IMR-90 (cell line): ENCODE measurements around the gene CLASP1. TPM values are rescaled to one million over a fixed set of nuclear protein-coding genes. Genes with fewer than 3 reads are reported as not detected.

Experiments used
- ATAC-seq: fragments of 200-7000 bp; cut with Tn5 transposase; 2 replicates; pipeline ENCODE4 v1.9.1; 2020; ENCODE audit warnings: low read depth, mild to moderate bottlenecking, moderate library complexity
- BruUV-seq: library from RNA; stranded (reverse); fragments of 400-500 nt; replicated peaks from 2 replicates; lab custom pipeline; 2021; lab: Mats Ljungman, UMichigan
- CTCF ChIA-PET: fragments of 300-600 bp; formaldehyde crosslinking; extraction: SDS; loops from one replicate; lab custom pipeline; 2021; ENCODE audit warnings: antibody characterized with exemption; lab: Yijun Ruan, JAX
- POLR2A ChIA-PET: fragments of 300-600 bp; sonication (Branson Sonifier 250); formaldehyde crosslinking; loops from one replicate; lab custom pipeline; 2022; ENCODE audit warnings: antibody characterized with exemption; ENCODE audit not compliant: unreplicated experiment; lab: Charles Lee
- DNase-seq: peaks from one replicate; pipeline ENCODE4 v3.0.0; 2013
- H2AFZ ChIP-seq: replicated peaks from 2 replicates; pipeline ENCODE3; 2013; ENCODE audit warnings: low read length, mild to moderate bottlenecking; ENCODE audit not compliant: poor library complexity
- H2AK5ac ChIP-seq: 2 replicates; pipeline ENCODE4 v1.6.1; 2013; ENCODE audit warnings: low read depth, low read length, inconsistent platforms
- H2AK9ac ChIP-seq: replicated peaks from 2 replicates; pipeline ENCODE3; 2013; ENCODE audit warnings: mild to moderate bottlenecking, low read depth, low read length, moderate library complexity; ENCODE audit not compliant: poor library complexity
- H2BK120ac ChIP-seq: 2 replicates; pipeline ENCODE4 v1.6.1; 2013; ENCODE audit warnings: low read depth, low read length, inconsistent platforms
- H2BK15ac ChIP-seq: 3 replicates; pipeline ENCODE4 v1.6.1; 2013; ENCODE audit warnings: low read depth, low read length, inconsistent platforms
- H2BK20ac ChIP-seq: 2 replicates; pipeline ENCODE4 v1.6.1; 2013; ENCODE audit warnings: low read depth, mild to moderate bottlenecking, inconsistent platforms, low read length, moderate library complexity
- H2BK5ac ChIP-seq: 2 replicates; pipeline ENCODE4 v1.6.1; 2013; ENCODE audit warnings: mild to moderate bottlenecking, low read depth, low read length, inconsistent platforms; ENCODE audit not compliant: poor library complexity, severe bottlenecking
- H3K14ac ChIP-seq: replicated peaks from 2 replicates; pipeline ENCODE4 v1.6.1; 2013; ENCODE audit warnings: low read depth, low read length, inconsistent platforms
- H3K18ac ChIP-seq: 2 replicates; pipeline ENCODE4 v1.6.1; 2013; ENCODE audit warnings: low read depth, low read length, control low read depth
- H3K23ac ChIP-seq: 2 replicates; pipeline ENCODE4 v1.6.1; 2013; ENCODE audit warnings: low read depth, low read length, inconsistent platforms
- H3K27ac ChIP-seq: 2 replicates; pipeline ENCODE4 v1.5.1; 2013; ENCODE audit warnings: mild to moderate bottlenecking, control low read depth, low read length; ENCODE audit not compliant: insufficient read depth
- H3K27me3 ChIP-seq: 2 replicates; pipeline ENCODE4 v1.6.1; 2013; ENCODE audit warnings: low read length; ENCODE audit not compliant: control insufficient read depth, insufficient read depth
- H3K36me3 ChIP-seq: 2 replicates; pipeline ENCODE4 v1.6.1; 2013; ENCODE audit warnings: low read length, mixed read lengths; ENCODE audit not compliant: control insufficient read depth, insufficient read depth
- H3K4ac ChIP-seq: 2 replicates; pipeline ENCODE4 v1.6.1; 2013; ENCODE audit warnings: low read depth, low read length, inconsistent platforms
- H3K4me1 ChIP-seq: 2 replicates; pipeline ENCODE4 v1.6.1; 2013; ENCODE audit warnings: low read length, mixed read lengths; ENCODE audit not compliant: control insufficient read depth, insufficient read depth
- H3K4me2 ChIP-seq: 2 replicates; pipeline ENCODE4 v1.6.1; 2013; ENCODE audit warnings: low read depth, mild to moderate bottlenecking, control low read depth, low read length, moderate library complexity
- H3K4me3 ChIP-seq: 2 replicates; pipeline ENCODE4 v1.5.1; 2013; ENCODE audit warnings: low read depth, mild to moderate bottlenecking, control low read depth, low read length, moderate library complexity; ENCODE audit not compliant: insufficient read depth
- H3K56ac ChIP-seq: 2 replicates; pipeline ENCODE4 v1.6.1; 2013; ENCODE audit warnings: low read length, inconsistent platforms; ENCODE audit not compliant: insufficient read depth; ENCODE audit errors: extremely low read depth
- H3K79me1 ChIP-seq, 2 experiments: 2 replicates each; pipeline ENCODE4 v1.6.1; 2013; ENCODE audit warnings: low read length in 2 of 2, inconsistent platforms in 1 of 2, low read depth in 1 of 2
- H3K9ac ChIP-seq: 2 replicates; pipeline ENCODE4 v1.6.1; 2013; ENCODE audit warnings: low read depth, low read length, control low read depth
- H3K9me1 ChIP-seq: 2 replicates; pipeline ENCODE4 v1.6.1; 2013; ENCODE audit warnings: low read length, inconsistent platforms; ENCODE audit not compliant: insufficient read depth
- H3K9me3 ChIP-seq: 2 replicates; pipeline ENCODE4 v1.6.1; 2013; ENCODE audit warnings: low read length; ENCODE audit not compliant: control insufficient read depth, insufficient read depth
- H4K20me1 ChIP-seq: 2 replicates; pipeline ENCODE4 v1.6.1; 2013; ENCODE audit warnings: low read length, inconsistent platforms; ENCODE audit not compliant: insufficient read depth
- H4K5ac ChIP-seq: 2 replicates; pipeline ENCODE4 v1.6.1; 2013; ENCODE audit warnings: mild to moderate bottlenecking, low read depth, low read length, control low read depth
- H4K8ac ChIP-seq, 2 experiments: 2 replicates each; pipeline ENCODE4 v1.6.1; 2013; ENCODE audit warnings: low read depth in 2 of 2, low read length in 2 of 2, control low read depth in 1 of 2, inconsistent platforms in 1 of 2
- H4K91ac ChIP-seq: 2 replicates; pipeline ENCODE4 v1.6.1; 2013; ENCODE audit warnings: low read depth, low read length, inconsistent platforms; ENCODE audit not compliant: insufficient read depth
- BHLHE40 ChIP-seq: fragments of 150-350 bp; IDR thresholded peaks from 2 replicates; pipeline ENCODE4 v1.6.1; 2016; ENCODE audit warnings: mild to moderate bottlenecking, low read depth, low read length
- CEBPB ChIP-seq: IDR thresholded peaks from 2 replicates; pipeline ENCODE4 v1.6.1; 2012; ENCODE audit warnings: low read depth, low read length, improper control_type of control experiment
- CHD1 ChIP-seq: IDR thresholded peaks from 2 replicates; pipeline ENCODE4 v1.6.1; 2012; ENCODE audit warnings: low read depth, low read length, improper control_type of control experiment
- FOS ChIP-seq: fragments of 150-350 bp; IDR thresholded peaks from 2 replicates; pipeline ENCODE4 v1.6.1; 2016; ENCODE audit warnings: low read depth, low read length
- MAZ ChIP-seq: IDR thresholded peaks from 2 replicates; pipeline ENCODE4 v1.6.1; 2012; ENCODE audit warnings: low read depth, mild to moderate bottlenecking, low read length, improper control_type of control experiment, moderate library complexity, borderline replicate concordance
- MXI1 ChIP-seq: IDR thresholded peaks from 2 replicates; pipeline ENCODE4 v1.6.1; 2012; ENCODE audit warnings: low read depth, mild to moderate bottlenecking, low read length, moderate library complexity, borderline replicate concordance
- NFE2L2 ChIP-seq: fragments of 150-350 bp; IDR thresholded peaks from 2 replicates; pipeline ENCODE4 v1.6.1; 2016; ENCODE audit warnings: low read depth, mild to moderate bottlenecking, low read length
- POLR2A ChIP-seq: IDR thresholded peaks from 2 replicates; pipeline ENCODE4 v1.6.1; 2012; ENCODE audit warnings: mild to moderate bottlenecking, low read depth, low read length
- RAD21 ChIP-seq: IDR thresholded peaks from 2 replicates; pipeline ENCODE4 v1.6.1; 2012; ENCODE audit warnings: low read length, improper control_type of control experiment
- RCOR1 ChIP-seq: IDR thresholded peaks from 2 replicates; pipeline ENCODE4 v1.6.1; 2012; ENCODE audit warnings: mild to moderate bottlenecking, low read length, improper control_type of control experiment; ENCODE audit not compliant: insufficient replicate concordance
- RFX5 ChIP-seq: IDR thresholded peaks from 2 replicates; pipeline ENCODE4 v1.8.0; 2012; ENCODE audit warnings: low read depth, mild to moderate bottlenecking, low read length, moderate library complexity
- SMC3 ChIP-seq: fragments of 150-350 bp; IDR thresholded peaks from 2 replicates; pipeline ENCODE4 v1.6.1; 2016; ENCODE audit warnings: low read depth, mild to moderate bottlenecking, antibody characterized with exemption, low read length, moderate library complexity
- WGBS, 2 experiments: methylation state at CpG; one replicate each; pipeline versions ENCODE4 v1.1.5 to v1.1.7; 2013; ENCODE audit warnings: missing lambda C conversion rate in 2 of 2; ENCODE audit not compliant: insufficient read length in 1 of 2; ENCODE audit errors: extremely low coverage in 2 of 2; 5-methylcytosine and 5-hydroxymethylcytosine counted together
- dilution Hi-C: fragments of 300-500 bp; cut with HindIII; formaldehyde crosslinking; loops from one replicate; pipeline ENCODE4 v1.14.3; 2018; ENCODE audit warnings: low sequenced_read_pairs; ENCODE audit not compliant: unreplicated experiment
- in situ Hi-C: fragments of 300-500 bp; cut with MboI; formaldehyde crosslinking; loops from 3 replicates; pipeline ENCODE4 v1.14.3; 2019; ENCODE audit warnings: low sequenced_read_pairs, inconsistent platforms, mixed read lengths
- intact Hi-C: fragments of 100-400 bp; cut with micrococcal nuclease; formaldehyde crosslinking; loops from 2 replicates; pipeline ENCODE4 v1.10.0; 2022
- polyA plus RNA-seq, 3 experiments: library from polyadenylated mRNA; depleted of rRNA; stranded (reverse); fragments of >200 nt; gene quantifications; 2 replicates each; pipeline ENCODE4 v1.2.3, GENCODE V29; 2012; ENCODE audit warnings: low replicate concordance in 1 of 3
- total RNA-seq: library from RNA; depleted of rRNA; stranded (reverse); fragments of >200 nt; gene quantifications from 2 replicates; pipeline ENCODE4 v1.2.3, GENCODE V29; 2012

Gene CLASP1
- total and polyA plus RNA-seq, 2 of the 4 experiments (the other 2 are of a cell fraction), result 12.3 to 33.7 TPM

DNA sequence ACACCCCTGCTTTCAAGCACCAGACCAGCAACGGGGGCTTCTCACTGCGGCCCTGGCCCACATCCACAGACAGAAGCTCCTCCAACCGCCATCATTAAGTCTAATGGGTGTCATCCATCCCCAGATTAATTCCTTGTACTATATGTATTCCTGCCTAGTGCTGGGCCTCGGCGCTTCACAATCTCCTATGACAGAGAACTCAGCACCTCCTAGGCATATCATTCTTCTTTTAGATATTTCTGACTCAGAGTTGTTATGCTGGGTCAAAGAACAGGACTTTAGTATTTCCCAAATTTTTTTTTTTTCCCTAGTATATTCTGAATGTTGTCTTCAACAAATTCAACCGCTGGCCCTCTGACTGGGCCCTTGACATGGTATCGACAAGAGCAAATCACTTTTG lies 281.1 kb downstream of the CLASP1 start:
- H3K79me1 ChIP-seq, result peaks cover 0 to 45% of the 10 kb centered on the region in 2 experiments; a peak in 2 of 4 replicates
- no peak overlapping the region for H3K4me2 ChIP-seq
- no peak overlapping the region for H2AFZ ChIP-seq
- peak overlapping the region; percentile 2 for H2BK5ac ChIP-seq
- no peaks in the 10 kb centered on the region for H3K9me3 ChIP-seq
- H3K18ac ChIP-seq, result no peak overlapping the region
- H4K8ac ChIP-seq, result 0 out of 4 replicates have a peak overlapping the region, but pooled peaks of 1 of the 2 experiments have one; percentile 6
- peak overlapping the region; percentile 28; the same call in 1 of the 2 replicates for H3K4ac ChIP-seq
- H4K91ac ChIP-seq, result peak overlapping the region; percentile 25; the same call in 1 of the 2 replicates
- no CpG with 5 or more reads among the region's 7 CpGs for WGBS, 2 experiments
- TF ChIP-seq RFX5 (no peak), POLR2A (no peak), SMC3 (no peak), BHLHE40 (no peak), NFE2L2 (no peak), CHD1 (no peak), RAD21 (no peak), RCOR1 (no peak), MAZ (no peak), FOS (no peak), CEBPB (no peak), MXI1 (no peak)
- DNase-seq (no peak), ATAC-seq (no peak)
- no peak overlapping the region for H3K56ac ChIP-seq
- 0 out of 2 replicates have a peak overlapping the region, but pooled peaks have one; percentile 8 for H3K27ac ChIP-seq
- H3K27me3 ChIP-seq, result no peaks in the 10 kb centered on the region
- intact Hi-C loops (no loop called here), dilution Hi-C loops (no loop called here), in situ Hi-C loops (loop anchor here (25.0 kb wide), 1 partner anchor 681 kb away; no protein-coding TSS in a partner anchor)
- ChIA-PET CTCF (no interaction called here), POLR2A (no interaction called here)
- H3K14ac ChIP-seq, result no peak overlapping the region
- no peak overlapping the region for H2BK15ac ChIP-seq
- no peak overlapping the region for H3K9ac ChIP-seq
- H3K9me1 ChIP-seq, result peaks cover 38% of the 10 kb centered on the region
- H2BK120ac ChIP-seq, result no peak overlapping the region
- H3K23ac ChIP-seq, result no peak overlapping the region
- H3K4me1 ChIP-seq, result peaks cover 21% of the 10 kb centered on the region
- no peak overlapping the region for H2BK20ac ChIP-seq
- BruUV-seq, result no TSS peak
- peaks cover 7% of the 10 kb centered on the region; the same call in 1 of the 2 replicates for H4K20me1 ChIP-seq
- H3K4me3 ChIP-seq, result no peak overlapping the region
- H3K36me3 ChIP-seq, result peaks cover 23% of the 10 kb centered on the region
- H4K5ac ChIP-seq, result no peak overlapping the region
- no peak overlapping the region for H2AK5ac ChIP-seq
- no peak overlapping the region for H2AK9ac ChIP-seq
